PC-3 (cell line): ENCODE measurements around the gene BCAR3.

Experiments
- EZH2 ChIP-seq: fragments of 300-600 bp; sonication (generic); IDR thresholded peaks from one replicate; pipeline ENCODE4 v1.6.1; 2017; ENCODE audit warnings: antibody characterized with exemption, mild to moderate bottlenecking, low read length; ENCODE audit not compliant: unreplicated experiment
- TF ChIP-seq, protein P1 (sequence below): fragments of 300-600 bp; sonication (generic); conservative IDR thresholded peaks from 2 replicates; pipeline ENCODE4 v1.5.1; 2017; ENCODE audit warnings: antibody characterized with exemption, low read depth, mild to moderate bottlenecking, low read length

DNA sequence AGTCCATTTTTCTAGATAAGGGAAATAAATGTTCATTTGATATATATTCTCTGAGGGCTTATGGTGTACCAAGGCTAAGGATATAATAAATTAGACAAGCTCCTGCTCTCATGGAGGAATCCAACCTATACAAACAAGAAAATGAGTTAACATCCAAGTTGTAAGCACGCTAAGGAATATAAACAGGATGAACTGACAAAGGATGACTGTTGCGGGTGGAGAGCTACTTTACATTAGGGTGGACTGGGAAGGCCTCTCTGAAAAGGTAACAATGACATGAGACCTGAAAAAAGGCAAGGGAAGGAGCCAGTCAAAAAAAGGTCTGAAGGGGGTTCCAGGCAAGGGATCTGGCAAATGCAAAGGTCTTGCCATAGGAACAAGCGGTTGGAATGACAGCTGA, 3.1 kb downstream of the BCAR3 start:
- TF ChIP-seq EZH2 = no peak
- TF ChIP-seq, protein P1, sequence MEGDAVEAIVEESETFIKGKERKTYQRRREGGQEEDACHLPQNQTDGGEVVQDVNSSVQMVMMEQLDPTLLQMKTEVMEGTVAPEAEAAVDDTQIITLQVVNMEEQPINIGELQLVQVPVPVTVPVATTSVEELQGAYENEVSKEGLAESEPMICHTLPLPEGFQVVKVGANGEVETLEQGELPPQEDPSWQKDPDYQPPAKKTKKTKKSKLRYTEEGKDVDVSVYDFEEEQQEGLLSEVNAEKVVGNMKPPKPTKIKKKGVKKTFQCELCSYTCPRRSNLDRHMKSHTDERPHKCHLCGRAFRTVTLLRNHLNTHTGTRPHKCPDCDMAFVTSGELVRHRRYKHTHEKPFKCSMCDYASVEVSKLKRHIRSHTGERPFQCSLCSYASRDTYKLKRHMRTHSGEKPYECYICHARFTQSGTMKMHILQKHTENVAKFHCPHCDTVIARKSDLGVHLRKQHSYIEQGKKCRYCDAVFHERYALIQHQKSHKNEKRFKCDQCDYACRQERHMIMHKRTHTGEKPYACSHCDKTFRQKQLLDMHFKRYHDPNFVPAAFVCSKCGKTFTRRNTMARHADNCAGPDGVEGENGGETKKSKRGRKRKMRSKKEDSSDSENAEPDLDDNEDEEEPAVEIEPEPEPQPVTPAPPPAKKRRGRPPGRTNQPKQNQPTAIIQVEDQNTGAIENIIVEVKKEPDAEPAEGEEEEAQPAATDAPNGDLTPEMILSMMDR = no peak
